ENCODE results near the gene ESRP2.

Gene ESRP2

GRCh38 chr16:68235887-68236136 lies at the start of gene ESRP2:
Gene ESRP2, minus strand, starts transcription at chr16:68236127. Its CDS starts 82 bp downstream, at chr16:68236045.
- peak within 1 kb of the TSS; percentile 76 for H3K4me3 ChIP-seq
- no peak for TF ChIP-seq CTCF (IDR thresholded peaks at IDR 0.05)
- no peak for DNase-seq (ENCODE audit: low spot score)
- peak within 1 kb of the TSS; percentile 72 to 86 for H3K27ac ChIP-seq

- no peak for TF ChIP-seq CTCF (IDR thresholded peaks at IDR 0.05)
- H3K4me3 ChIP-seq: no peak overlapping the region
- DNase-seq (ENCODE audit: low spot score): no peak
- peak overlapping the region in 1 of 2 donors; percentile 72 for H3K27ac ChIP-seq
Measured at GRCh38 chr16:68285683-68286082, 49.8 kb upstream of the ESRP2 start.

- no peak for TF ChIP-seq CTCF (IDR thresholded peaks at IDR 0.05)
- no peak for DNase-seq (ENCODE audit: low spot score)
- H3K4me3 ChIP-seq: no peak overlapping the region
- peak overlapping the region in 1 of 2 donors; percentile 72 for H3K27ac ChIP-seq
Measured at GRCh38 chr16:68284847-68285246, 48.9 kb upstream of the ESRP2 start.

- peak overlapping the region in 1 of 2 donors; percentile 45 for H3K27ac ChIP-seq
- TF ChIP-seq CTCF (IDR thresholded peaks at IDR 0.05): no peak
- no peak overlapping the region for H3K4me3 ChIP-seq
- DNase-seq (ENCODE audit: low spot score): no peak
Measured at GRCh38 chr16:68283801-68284598, 48.1 kb upstream of the ESRP2 start.

GRCh38 chr16:68283346-68283745 lies 47.4 kb upstream of the ESRP2 start:
- no peak overlapping the region for H3K4me3 ChIP-seq
- H3K27ac ChIP-seq: peak overlapping the region; percentile 23 to 41
- no peak for TF ChIP-seq CTCF (IDR thresholded peaks at IDR 0.05)
- no peak for DNase-seq (ENCODE audit: low spot score)

GRCh38 chr16:68282064-68282452 lies 46.1 kb upstream of the ESRP2 start:
- Histone ChIP-seq H3K4me3 (no peak overlapping the region), H3K27ac (no peak overlapping the region)
- no peak for DNase-seq (ENCODE audit: low spot score)
- no peak for TF ChIP-seq CTCF (IDR thresholded peaks at IDR 0.05)

GRCh38 chr16:68281368-68282063 lies 45.6 kb upstream of the ESRP2 start:
- no peak for TF ChIP-seq CTCF (IDR thresholded peaks at IDR 0.05)
- Histone ChIP-seq H3K4me3 (no peak overlapping the region), H3K27ac (no peak overlapping the region)
- DNase-seq (ENCODE audit: low spot score): no peak

Data from coronary artery (tissue), 2 donors.